NCI-H774 (cell line): ENCODE measurements around the gene WDHD1.
"Not testable (repeated sequence)": the region's sequence is repeated elsewhere in the genome, so short reads cannot be mapped to it uniquely, and the experiment has no call there.

ENCODE experiments used
- DNase-seq: peaks from one replicate; lab custom pipeline; 2025; lab: John Stamatoyannopoulos, UW

Gene WDHD1

DNA sequence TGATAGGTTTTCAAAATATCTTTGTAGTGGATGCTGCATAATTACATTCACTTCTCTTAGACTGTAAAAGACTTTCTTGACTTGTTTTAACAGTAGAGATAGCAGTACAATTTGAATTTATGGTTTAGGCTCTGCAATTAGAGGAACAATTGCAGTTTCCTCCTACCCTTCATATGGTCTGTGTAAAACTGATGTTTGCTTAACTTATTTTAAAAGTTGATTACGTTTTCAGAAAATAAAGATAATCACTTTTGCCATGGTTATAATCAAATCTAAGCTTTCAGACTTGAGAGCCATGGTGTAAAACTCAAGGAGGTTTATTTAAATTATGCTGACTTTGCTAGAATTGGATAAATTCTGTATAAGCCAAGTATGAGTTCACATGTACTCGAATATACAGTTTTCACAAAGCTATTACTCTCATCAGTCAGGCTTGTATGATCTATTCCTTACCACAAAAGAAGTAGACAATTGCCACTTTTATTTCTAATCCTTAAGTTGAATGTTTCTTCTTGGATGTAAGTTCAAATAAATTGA is 22.1 kb upstream of the WDHD1 start:
- DNase-seq, result no peak

DNA sequence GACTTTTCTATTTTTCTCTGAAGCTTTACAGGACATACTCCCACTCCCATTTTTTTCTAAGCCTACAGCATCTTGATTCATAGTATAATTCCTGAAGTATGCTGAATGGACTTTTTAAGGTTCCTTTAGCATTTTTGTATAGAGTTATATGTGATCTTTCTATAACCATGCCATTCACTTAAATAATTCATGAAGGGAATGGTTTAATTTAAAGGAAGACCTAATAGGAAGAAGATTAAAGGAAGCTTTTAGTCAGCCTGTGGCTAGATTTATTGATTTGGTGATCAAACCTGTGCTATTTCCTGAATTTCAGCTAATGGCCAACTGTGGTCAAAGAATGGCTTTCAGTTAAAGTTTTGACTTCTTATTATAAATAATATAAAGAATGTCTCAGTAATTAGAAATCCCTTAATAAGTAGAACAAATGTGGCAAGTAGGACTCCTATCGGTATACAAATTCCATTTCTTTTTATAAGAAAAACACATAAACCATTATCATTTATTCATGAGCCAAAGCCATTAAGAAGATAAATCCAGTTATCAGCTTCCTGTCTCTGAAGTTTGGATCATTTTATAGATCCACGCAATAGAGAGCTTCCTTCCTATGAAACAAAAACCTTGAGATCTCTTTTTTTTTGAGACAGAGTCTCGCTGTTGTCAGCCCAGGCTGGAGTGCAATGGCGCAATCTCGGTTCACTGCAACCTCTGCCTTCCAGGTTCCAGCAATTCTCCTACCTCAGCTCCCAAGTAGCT is 20.6 kb upstream of the WDHD1 start:
- DNase-seq, result no peak

DNA sequence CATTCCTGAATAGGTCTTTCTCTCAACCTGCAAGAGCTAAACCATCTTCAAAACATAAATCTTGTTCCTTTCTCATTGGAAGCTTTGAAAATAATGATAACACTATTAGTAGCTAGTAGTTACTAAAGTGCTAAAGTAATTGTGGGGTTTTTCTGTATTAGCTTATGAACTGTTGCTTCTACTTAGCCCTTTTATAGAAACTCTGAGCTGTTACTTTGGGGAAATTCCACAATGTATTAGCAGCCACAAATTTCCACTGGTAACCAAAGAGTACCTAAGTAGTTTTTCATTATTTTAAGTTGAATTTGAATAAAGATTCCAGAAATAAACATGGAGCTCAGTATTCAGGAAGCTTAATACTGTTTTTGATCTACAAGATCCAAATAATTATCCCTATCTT is 18.2 kb upstream of the WDHD1 start:
- DNase-seq, result no peak

DNA sequence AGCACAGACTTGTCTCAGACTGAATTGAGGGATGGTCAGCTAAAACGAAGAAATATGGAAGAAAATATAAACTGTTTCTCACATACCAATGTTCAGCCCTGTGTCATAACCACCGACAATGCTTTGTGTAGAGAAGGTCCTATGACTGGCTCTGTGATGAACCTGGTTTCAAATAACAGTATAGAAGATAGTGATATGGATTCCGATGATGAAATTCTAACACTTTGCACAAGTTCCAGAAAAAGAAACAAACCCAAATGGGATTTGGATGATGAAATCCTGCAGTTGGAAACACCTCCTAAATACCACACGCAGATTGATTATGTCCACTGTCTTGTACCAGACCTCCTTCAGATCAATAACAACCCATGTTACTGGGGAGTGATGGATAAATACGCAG is 16.6 kb upstream of the WDHD1 start:
- DNase-seq, result no peak

DNA sequence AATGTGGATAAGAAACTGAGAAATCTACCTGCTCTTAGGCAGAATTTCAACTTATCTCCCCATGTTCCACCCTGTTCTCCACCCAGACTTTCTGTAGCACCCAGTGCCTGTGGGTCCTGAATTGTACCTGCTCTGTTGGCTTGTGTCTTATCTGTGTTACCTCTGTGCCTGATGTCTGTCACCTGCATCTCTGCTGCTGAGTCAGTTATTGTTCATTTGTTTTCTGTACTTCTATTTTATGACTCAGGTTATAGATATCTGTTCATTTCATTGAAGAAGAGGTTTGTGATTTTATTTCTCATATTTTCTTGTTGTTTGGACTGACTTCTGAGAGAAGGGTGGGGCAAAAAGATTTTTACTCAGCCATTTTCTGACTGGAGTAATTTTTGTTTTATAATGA is 11.8 kb upstream of the WDHD1 start:
- DNase-seq, result no peak

DNA sequence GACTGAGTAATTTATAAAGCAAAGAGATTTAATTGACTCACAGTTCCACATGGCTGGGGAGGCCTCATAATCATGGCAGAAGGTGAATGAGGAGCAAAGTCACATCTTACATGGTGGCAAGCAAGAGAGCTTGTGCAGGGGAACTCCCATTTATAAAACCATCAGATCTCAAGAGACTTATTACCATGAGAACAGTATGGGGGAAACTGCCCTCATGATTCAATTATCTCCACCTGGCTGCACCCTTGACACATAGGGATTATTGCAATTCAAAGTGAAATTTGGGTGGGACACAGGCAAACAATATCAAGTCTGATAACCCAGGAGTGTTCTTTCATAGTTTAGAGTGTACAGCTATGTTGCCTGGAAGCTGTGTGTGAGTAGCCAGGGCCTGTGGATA is 11.1 kb upstream of the WDHD1 start:
- DNase-seq, result not testable (repeated sequence)

DNA sequence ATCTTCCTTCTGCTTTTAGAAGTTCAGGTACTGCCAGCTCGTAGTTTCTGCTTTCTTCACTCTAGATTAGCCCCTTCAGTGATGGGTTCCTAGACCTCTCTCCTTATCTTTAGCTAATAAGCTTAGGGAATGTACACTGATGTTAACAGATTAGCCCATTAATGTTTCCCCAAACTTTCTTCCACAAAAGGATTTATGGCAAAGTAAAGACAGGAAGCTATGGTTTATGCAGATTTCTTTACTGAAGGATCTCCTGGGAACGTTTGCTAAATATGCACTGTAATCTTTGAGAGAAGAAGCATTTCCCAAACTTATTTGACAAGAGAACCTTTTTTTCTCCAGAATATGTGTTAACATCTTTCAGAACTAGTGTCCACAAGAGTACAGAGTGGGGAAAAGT is 4.3 kb upstream of the WDHD1 start:
- no peak for DNase-seq

DNA sequence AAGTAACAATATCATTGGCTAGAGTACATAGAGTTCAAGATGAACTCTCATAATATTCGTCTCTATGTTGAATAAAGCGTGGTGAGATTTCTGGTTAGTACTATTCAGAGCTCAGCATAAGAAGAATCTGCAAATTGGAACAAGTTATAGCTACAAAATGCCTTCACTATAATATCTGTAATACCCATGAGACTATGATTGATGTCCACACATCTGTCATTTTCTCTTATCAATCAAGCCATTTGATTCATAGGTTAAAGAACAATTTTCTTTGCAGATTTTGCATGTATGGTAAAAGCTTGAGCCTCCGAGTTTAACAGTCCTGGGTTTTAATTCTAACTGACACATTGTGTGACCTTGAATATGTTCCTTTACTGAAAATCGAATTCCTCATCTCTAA is 1.6 kb upstream of the WDHD1 start:
- no peak for DNase-seq

DNA sequence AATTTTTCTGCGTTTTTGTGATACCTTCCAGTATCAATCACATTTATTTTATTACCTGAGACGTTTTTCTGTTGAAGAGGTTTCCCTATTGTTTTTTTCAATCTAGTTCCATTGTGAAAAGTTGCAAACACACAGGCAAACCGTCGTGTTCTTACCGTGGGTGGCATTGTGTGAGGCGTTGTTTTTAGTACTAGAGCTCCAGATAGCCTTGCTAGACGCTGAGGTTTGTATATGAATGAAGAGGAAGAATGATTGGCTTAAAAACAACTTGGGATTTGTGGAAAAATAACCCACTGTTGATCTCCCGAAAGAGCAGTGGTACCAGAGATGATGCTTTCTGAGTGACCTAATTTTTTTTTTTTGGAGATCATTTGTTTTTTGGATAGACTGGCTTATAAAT is 1.2 kb upstream of the WDHD1 start:
- no peak for DNase-seq

DNA sequence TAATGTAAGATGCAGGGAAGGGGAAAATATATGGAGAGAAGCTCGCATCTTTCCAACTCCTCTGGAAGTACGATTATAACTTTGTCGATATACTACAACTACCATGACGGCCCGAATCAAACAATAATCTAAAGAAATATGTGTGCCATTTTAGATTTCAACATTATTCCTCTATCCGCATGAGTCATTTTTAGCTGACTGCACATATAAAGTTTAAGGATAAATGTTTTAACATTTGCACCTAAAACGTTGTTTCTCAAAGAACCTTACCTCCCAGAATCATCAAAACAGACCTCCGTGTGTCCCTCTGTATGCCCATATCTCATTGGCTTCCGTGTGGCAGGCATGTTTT is 482 bp downstream of the WDHD1 start:
- no peak for DNase-seq

DNA sequence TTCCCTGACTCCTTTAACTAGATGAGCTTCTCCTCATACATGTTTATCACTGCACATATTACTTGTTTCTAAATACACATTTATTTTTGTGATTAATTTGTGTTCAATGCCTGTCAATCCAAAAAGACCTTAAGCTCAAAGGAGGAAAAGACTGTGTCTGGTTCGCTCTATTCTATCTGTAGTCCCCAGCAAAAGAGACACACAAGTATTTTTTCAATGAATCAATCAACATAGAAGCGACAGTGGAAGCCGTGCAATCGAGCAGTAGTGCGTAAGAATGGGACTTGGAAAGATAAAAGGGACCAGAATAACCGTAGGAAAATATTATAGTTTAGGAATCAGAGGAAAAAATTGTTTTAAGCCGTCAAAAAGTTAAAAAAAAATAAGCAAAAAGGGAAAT is 951 bp downstream of the WDHD1 start:
- no peak for DNase-seq

DNA sequence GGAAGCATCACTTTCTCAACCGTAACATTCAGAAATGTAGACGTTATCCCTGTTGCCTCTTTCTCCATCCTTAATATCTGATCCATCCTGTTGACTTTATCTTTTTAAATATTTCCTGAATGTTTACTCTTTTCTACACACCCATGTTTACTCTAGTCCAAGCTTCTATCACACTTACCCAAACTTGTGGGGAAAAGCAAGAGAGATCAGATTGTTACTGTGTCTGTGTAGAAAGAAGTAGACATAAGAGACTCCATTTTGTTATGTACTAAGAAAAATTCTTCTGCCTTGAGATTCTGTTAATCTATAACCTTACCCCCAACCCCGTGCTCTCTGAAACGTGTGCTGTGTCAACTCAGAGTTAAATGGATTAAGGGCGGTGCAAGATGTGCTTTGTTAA is 2.5 kb downstream of the WDHD1 start:
- not testable (repeated sequence) for DNase-seq

DNA sequence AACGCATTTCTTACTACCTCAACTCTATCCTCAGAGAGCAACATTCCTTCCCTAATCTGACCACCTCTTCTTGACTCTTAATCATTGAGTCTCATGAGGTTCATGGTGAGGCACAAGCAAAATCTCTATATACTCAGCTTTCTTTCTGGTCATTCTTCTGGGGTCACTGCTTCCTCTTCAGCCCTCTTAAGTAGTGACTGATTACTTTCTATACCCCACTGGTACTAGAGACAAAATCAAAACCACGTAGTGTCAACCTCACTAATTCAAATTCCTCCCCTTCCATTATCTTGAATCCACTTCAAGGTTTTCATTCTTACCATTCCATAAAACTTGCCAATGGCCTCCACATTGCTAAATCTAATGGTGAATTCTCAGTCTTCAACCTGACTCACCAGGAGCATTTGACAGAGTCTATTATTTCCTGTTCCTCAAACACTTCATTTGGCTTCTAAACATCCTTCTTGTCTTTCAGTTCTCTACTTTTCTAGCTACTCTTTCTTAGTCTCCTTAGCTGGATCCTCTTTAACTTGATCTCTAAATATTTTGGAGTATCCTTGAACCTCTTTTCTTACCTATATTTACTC is 6.8 kb downstream of the WDHD1 start:
- no peak for DNase-seq

DNA sequence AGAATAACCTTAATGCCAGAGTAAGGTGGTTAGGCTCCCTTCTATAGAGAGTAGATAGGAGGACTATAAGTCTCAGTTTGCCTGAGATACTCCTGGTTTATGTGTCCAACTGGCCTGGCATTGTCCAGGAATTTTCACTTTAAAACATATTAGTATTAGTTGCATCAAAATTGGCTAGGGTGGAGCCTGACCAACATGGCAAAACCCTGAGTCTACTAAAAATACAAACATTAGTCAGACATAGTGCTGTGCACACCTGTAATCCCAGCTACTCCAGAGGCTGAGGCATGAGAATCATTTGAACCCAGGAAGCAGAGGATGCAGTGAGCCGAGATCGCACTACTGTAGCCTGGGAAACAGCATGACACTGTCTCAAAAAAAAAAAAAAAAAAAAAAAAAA is 11.9 kb downstream of the WDHD1 start:
- no peak for DNase-seq

DNA sequence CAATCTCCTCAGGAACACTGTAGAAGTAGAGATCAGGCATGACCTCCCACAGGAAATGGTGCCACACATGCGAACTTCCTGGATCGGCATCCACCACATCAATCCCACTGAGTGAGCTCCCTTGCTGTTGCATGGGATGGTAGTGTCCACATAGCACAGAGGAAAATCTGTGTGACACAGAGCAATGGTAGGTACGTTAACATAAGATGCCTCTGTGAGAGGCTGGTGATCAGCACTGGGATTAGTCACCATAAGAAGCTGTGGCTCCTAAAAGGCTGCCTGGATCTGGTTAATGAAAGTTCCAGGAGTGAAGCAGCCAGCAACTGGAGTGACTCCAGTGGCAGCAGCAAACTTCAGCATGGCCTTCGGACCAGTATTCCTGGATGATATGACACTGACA is 21.8 kb downstream of the WDHD1 start:
- no peak for DNase-seq

DNA sequence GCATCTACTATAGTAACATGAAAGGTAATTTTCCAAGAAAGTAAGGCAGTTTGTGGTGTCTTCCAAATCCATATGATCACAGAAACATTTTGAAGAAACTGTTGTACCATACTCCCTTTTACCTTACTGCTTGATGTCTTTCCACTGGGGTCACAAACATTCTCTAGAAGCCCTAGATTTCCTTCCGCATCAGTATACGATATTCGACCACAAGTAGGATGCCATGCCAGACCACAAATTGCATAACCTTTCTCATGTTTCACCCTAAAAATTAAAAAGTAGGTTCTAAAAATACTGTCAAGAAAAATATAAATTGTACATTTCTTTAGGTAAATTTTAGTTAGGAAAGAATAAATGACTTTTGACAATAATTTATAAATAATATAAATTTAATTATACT is 26.5 kb downstream of the WDHD1 start:
- DNase-seq, result no peak

DNA sequence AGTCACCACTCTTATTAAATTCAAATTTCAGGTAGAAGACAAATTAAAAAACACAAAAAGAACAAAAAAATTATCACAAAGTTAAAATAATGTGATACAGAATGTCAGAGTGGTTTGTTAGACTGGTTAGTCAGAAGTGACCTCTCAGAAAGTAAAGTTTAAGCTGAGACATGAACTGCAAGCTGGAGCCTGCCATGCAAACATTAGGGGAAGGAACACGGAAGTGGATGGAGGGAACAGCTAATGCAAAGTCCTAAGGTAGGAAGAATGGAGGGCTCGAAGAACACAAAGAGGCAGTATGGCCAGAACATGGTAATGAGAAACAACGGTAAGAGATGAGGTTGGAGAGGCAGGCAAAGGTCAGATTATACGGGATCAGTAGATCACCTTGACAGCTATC is 41.7 kb downstream of the WDHD1 start:
- DNase-seq, result no peak

DNA sequence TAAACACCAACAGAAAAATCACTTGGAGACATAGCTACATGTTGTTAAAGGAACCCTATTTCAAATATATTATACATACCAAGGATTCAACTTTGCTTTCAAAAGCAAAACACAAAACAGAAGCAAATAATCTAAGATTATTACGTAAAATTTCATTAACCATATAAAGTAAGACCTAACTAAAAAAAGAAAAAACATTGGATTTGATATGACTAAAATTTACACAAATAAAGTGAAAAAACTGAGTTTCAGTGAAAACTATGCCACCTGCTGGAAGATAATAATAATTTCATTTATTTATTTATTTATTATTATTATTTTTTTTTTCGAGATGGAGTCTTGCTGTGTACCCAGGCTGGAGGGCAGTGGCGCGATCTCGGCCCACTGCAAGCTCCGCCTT is 45.2 kb downstream of the WDHD1 start:
- no peak for DNase-seq

DNA sequence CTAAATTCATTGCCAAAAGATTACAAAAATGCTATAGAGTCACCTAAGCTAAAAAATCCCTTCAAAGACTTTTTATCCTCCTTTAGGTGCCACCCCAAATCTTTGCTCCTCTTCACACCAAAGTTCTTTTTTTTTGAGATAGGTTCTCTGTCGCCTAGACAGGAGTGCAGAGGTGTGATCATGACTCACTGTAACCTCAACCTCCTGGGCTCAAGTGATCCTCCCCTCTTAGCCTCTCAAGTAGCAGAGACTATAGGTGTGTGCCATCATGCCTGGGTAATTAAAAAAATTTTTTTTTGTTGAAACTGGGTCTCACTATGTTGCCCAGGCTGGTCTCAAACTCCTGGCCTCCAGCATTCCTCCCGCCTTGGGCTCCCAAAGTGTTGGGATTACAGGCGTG is 47.9 kb downstream of the WDHD1 start:
- DNase-seq, result no peak

DNA sequence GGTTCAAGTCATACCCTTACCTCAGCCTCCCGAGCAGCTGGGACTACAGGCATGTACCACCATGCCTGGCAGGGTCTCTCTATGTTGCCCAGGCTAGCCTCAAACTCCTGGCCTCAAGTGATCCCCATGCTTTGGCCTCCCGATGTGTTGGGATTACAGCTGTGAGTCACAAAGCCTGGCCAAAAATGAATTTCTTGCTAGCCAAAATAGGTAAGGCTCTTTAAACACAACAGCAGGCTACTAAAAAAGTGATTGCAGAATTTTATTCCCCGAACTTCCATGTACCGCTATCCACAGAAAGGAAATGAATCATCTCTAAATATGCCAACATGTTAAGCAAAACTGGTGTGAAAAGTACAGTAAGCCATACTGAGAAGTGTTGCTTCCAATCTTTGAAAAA is 50.6 kb downstream of the WDHD1 start:
- no peak for DNase-seq

DNA sequence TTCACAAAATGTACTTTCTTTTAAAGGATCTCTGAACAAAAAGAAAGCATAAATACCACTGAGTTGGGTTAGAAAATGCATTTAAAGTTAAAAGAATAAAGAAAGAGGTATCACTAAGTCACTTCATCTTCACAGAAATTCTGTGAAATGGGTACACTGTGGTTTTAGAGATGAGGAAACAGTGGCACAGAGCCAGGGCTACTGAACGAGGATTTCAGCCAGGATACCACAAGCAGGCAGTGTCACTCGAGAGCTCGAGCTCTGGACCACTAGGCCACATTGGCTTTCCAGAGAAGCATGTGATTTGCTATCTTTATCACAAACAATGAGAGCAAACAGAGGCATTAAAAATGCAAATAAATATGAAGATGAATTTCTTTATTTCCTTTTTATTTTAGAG is 51.0 kb downstream of the WDHD1 start:
- no peak for DNase-seq

DNA sequence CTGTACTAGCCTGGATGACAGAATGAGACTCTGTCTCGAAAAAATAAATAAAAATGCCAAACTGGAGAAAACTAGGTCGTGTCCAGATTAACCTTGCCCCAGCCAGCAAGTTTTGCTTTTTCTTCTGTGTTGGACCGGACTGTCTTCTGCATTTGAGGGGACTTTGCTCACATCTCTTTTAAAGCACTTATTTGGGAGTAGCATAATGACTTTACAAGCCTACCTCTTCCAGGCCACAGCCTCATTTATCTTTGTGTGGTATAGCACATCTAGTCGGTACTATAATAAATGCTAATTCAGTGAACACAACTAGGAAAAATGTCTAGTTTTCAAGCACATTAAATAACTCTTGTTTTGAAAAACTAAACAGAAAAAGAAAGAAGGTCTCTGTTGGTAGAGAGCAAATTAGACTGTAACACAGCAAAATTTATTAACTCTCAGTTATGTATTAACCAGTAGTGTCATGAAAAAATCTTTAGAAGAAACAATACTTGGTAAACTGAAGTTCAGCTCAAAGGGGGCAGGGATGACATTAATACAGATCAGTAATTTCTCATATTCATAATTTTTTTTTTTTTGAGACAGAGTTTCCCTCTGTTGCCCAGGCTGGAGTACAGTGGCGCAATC is 52.0 kb downstream of the WDHD1 start:
- DNase-seq, result no peak

DNA sequence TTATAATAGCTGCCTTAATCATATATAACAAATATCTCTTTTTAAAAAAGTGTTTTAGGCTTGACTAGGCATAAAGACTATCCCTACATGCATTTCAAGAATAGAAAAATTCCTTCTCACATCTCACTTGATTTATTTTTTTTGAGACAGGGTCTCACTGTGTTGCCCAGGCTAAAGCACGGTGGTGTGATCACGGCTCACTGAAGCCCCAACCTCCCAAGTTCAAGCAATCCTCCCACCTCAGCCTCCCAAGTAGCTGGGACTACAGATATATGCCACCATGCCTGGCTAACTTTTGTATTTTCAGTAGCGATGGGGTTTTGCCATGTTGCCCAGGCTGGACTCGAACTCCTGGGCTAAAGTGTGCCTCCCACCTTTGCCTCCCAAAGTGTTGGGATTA is 59.4 kb downstream of the WDHD1 start:
- DNase-seq, result no peak

DNA sequence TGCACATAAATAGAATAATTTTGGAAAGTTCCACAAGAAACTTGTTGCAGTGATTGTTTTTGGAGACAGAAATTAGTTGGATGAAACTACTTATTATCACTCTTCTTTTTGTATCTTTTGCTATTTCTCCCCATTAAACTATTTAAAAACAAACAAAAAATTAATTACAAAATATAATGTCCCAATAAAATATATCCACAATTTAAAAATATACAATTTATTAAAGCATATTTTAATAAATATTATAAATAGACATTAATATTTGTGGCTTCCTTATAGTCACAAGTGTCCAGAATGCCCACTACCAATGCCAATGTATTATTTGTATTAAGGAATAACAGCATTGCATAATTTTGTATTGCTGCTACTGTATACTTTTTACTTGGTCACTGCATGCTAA is 71.8 kb downstream of the WDHD1 start:
- no peak for DNase-seq
